Measurements from ENCODE around the gene LAMA1. TPM values are rescaled to one million over a fixed set of nuclear protein-coding genes. Genes with fewer than 3 reads are reported as not detected.
A peak's percentile ranks its signal among the peaks of the same experiment; 100 is the strongest.

LAMA1 gene, protein sequence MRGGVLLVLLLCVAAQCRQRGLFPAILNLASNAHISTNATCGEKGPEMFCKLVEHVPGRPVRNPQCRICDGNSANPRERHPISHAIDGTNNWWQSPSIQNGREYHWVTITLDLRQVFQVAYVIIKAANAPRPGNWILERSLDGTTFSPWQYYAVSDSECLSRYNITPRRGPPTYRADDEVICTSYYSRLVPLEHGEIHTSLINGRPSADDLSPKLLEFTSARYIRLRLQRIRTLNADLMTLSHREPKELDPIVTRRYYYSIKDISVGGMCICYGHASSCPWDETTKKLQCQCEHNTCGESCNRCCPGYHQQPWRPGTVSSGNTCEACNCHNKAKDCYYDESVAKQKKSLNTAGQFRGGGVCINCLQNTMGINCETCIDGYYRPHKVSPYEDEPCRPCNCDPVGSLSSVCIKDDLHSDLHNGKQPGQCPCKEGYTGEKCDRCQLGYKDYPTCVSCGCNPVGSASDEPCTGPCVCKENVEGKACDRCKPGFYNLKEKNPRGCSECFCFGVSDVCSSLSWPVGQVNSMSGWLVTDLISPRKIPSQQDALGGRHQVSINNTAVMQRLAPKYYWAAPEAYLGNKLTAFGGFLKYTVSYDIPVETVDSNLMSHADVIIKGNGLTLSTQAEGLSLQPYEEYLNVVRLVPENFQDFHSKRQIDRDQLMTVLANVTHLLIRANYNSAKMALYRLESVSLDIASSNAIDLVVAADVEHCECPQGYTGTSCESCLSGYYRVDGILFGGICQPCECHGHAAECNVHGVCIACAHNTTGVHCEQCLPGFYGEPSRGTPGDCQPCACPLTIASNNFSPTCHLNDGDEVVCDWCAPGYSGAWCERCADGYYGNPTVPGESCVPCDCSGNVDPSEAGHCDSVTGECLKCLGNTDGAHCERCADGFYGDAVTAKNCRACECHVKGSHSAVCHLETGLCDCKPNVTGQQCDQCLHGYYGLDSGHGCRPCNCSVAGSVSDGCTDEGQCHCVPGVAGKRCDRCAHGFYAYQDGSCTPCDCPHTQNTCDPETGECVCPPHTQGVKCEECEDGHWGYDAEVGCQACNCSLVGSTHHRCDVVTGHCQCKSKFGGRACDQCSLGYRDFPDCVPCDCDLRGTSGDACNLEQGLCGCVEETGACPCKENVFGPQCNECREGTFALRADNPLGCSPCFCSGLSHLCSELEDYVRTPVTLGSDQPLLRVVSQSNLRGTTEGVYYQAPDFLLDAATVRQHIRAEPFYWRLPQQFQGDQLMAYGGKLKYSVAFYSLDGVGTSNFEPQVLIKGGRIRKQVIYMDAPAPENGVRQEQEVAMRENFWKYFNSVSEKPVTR (N-terminal part only)
- total RNA-seq, result 1 to 10 TPM in 1 of 2 donors, under 1 TPM in 1; 0.15 to 1.1 TPM

DNA sequence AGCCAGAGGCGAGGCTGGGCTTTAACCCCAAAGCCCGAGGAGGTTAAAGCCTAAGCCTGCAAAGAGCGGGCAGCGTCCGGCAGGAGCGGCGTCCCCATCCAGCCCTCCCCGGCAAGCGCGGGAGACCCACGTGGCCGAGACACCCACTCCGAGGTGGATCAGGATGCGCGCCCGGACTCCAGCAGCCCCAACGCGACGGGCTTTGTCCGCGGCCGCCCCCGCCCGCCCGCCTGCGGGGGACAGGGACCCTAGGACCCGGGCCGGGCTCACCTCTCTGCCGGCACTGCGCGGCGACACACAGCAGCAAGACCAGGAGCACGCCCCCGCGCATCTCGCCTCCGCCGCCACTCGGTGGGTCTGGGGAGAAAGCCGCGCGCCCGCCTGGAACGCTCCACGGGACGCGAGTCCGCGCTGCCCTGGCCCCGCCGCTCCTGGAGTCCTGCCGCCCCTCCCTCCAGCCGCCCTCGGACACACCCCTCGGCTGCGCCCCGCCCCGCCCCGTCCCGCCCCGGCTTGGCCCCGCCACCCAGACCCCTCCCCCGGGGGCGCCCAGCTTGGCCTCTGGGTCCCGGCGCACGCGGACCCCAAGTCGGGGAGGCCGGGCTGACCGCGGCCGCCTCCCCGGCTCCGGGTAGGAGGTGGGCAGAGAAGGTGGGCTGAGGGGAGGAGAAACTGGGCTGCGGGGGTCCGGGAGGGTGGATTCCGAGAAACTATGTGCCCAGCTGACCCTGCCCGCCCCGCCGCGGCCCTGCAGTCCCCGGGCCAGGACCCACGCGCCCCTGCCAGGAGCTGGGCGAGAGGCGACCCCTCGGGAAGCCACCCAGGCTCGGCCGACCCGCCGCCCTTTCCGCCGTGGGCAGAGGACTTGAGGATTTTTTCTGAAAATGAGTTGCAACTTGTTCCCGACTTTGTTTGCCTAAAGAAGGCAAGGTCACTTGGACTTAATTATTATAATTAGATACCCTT is at the start of gene LAMA1:
TSS of gene LAMA1 (minus strand) at position 408 of the 966 bp plus-strand sequence. CDS start at position 331, 77 bp downstream.
- H3K27ac ChIP-seq, result no peak within 1 kb of the TSS
- H3K36me3 ChIP-seq, result no peaks in the 10 kb centered on the region
- peaks cover 10 to 32% of the 10 kb centered on the region in 2 donors for H3K27me3 ChIP-seq
- TF ChIP-seq, protein P1, sequence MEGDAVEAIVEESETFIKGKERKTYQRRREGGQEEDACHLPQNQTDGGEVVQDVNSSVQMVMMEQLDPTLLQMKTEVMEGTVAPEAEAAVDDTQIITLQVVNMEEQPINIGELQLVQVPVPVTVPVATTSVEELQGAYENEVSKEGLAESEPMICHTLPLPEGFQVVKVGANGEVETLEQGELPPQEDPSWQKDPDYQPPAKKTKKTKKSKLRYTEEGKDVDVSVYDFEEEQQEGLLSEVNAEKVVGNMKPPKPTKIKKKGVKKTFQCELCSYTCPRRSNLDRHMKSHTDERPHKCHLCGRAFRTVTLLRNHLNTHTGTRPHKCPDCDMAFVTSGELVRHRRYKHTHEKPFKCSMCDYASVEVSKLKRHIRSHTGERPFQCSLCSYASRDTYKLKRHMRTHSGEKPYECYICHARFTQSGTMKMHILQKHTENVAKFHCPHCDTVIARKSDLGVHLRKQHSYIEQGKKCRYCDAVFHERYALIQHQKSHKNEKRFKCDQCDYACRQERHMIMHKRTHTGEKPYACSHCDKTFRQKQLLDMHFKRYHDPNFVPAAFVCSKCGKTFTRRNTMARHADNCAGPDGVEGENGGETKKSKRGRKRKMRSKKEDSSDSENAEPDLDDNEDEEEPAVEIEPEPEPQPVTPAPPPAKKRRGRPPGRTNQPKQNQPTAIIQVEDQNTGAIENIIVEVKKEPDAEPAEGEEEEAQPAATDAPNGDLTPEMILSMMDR (IDR thresholded peaks at IDR 0.05), result no peak
- peaks cover 0 to 21% of the 10 kb centered on the region in 2 donors for H3K4me1 ChIP-seq
- peaks cover 0 to 8% of the 10 kb centered on the region in 2 donors for H3K9me3 ChIP-seq
- DNase-seq (ENCODE audit: low spot score), result no peak
- peak within 1 kb of the TSS; percentile 29 to 54 for H3K4me3 ChIP-seq

DNA sequence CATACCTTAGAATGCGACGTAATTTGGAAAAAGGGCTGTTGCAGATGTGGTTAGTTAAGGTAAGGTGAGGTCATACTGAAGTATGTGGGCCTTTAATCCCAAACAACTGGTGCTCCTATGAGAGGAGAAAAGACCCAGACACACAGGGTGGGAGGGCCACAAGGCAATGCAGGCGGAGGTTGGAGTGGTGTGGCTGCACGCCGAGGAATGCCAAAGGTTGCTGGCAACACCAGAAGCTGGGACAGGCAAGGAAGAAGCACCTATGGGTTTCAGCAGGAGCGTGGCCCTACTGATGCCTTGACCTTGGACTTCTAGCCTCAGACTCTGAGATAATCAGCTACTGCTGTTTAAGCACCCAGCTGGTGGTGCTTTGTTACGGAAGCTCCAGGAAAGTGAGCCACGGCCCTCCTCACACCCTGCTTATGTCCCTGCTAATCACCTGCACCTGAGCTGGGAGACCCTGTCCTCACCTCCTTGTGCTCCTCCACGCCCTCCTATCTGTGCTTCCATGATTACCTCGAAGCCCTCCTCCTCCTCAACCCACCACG is 48.3 kb upstream of the LAMA1 start:
- DNase-seq (ENCODE audit: low spot score), result no peak

DNA sequence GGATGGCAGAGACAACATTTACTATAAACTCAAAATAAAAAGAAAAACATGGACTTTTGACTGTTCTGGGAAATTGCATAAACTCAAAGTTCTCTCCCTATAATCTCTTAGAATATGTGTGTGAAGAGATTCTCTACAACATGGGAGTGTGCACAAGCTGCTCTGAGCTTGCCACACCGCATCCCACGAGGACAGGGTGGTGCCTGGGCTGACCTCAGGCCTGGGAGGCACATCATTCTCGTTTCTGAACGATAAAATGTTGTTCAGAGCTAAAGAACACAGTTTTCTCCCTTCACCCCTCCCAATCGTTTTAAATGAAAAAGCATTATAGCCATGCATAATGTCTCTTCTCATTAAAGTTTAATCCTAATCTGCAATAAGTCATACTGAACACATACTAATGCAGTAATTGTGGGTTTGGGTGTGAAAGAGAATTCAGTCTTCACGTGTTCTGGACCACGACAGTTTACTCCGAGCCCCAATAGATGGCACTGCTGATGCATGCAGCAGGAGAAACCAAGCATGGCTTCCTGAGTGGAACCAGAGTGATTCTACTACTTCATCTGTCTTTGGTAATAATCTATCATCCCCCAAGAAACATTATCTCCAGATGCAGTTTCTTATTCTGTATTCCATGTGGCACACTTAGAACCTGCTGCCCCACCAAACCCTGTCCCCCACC is 46.9 kb upstream of the LAMA1 start:
- TF ChIP-seq, protein P1 (IDR thresholded peaks at IDR 0.05), result peak in 1 of 2 donors; percentile 55
- DNase-seq (ENCODE audit: low spot score), result peak; percentile 26
- H3K4me1 ChIP-seq, result no peaks in the 10 kb centered on the region
- no peak overlapping the region for H3K4me3 ChIP-seq
- H3K27me3 ChIP-seq, result no peaks in the 10 kb centered on the region
- H3K36me3 ChIP-seq, result no peaks in the 10 kb centered on the region
- no peak overlapping the region for H3K27ac ChIP-seq
- H3K9me3 ChIP-seq, result no peaks in the 10 kb centered on the region

More for the DNA sequence above, 48.3 kb upstream of the LAMA1 start:
- Histone ChIP-seq H3K4me3 (no peak overlapping the region), H3K27me3 (no peaks in the 10 kb centered on the region), H3K4me1 (no peaks in the 10 kb centered on the region), H3K27ac (no peak overlapping the region), H3K9me3 (no peaks in the 10 kb centered on the region), H3K36me3 (no peaks in the 10 kb centered on the region)
- TF ChIP-seq, protein P1 (IDR thresholded peaks at IDR 0.05), result no peak

DNA sequence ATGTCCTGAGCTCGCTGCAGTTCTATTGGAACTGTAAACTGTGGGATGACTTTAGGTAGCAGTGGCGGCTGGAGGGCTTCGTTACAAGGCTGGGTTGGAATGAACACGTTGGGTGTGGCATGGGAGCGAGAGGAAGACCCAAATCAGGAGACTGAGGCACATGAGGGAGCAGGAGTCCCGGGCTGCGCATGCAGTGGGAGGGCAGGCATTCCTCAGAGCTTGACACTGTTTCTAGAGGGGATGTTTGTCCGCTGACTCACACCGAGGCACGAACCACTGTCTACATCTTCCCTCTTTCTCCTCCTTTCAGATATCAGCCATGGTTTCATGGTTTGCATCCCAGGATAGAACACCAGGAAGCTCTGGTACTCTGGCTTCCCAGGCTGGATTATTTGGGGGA is 40.6 kb upstream of the LAMA1 start:
- H3K4me1 ChIP-seq, result no peaks in the 10 kb centered on the region

More for the DNA sequence above, 40.6 kb upstream of the LAMA1 start:
- TF ChIP-seq, protein P1 (IDR thresholded peaks at IDR 0.05), result no peak
- no peak overlapping the region for H3K27ac ChIP-seq
- H3K4me3 ChIP-seq, result no peak overlapping the region
- H3K36me3 ChIP-seq, result no peaks in the 10 kb centered on the region
- H3K9me3 ChIP-seq, result no peaks in the 10 kb centered on the region
- no peak for DNase-seq (ENCODE audit: low spot score)
- no peaks in the 10 kb centered on the region for H3K27me3 ChIP-seq
